Neural cell (in vitro differentiated cells): Measurements from ENCODE around the gene SCRN2. TPM values are rescaled to one million over a fixed set of nuclear protein-coding genes. Genes with fewer than 3 reads are reported as not detected.

ENCODE experiments used
- H2AFZ ChIP-seq: fragments of 200-600, 300-800 bp; sonication (generic), shearing (Covaris generic); 2 replicates; pipeline ENCODE4 v1.6.0; 2014; ENCODE audit warnings: low read depth, mild to moderate bottlenecking, antibody characterized with exemption, low read length, moderate library complexity
- H3F3A ChIP-seq: fragments of 200-600 bp; shearing (Covaris generic); 2 replicates; pipeline ENCODE4 v1.6.1; 2016; ENCODE audit warnings: mild to moderate bottlenecking, moderate library complexity, mixed read lengths, antibody characterized with exemption, low read length; ENCODE audit not compliant: insufficient read depth, poor library complexity, severe bottlenecking
- H3K27ac ChIP-seq: fragments of 200-600, 300-800 bp; sonication (generic), shearing (Covaris generic); 2 replicates; pipeline ENCODE4 v1.5.1; 2014; ENCODE audit warnings: mild to moderate bottlenecking, low read length, moderate library complexity
- H3K27me3 ChIP-seq: fragments of 300-800, 200-600 bp; sonication (generic), shearing (Covaris generic); 2 replicates; pipeline ENCODE4 v1.6.0; 2014; ENCODE audit warnings: mild to moderate bottlenecking, low read depth, low read length, moderate library complexity; ENCODE audit not compliant: insufficient read depth
- H3K36me3 ChIP-seq: fragments of 300-800, 200-600 bp; sonication (generic), shearing (Covaris generic); 2 replicates; pipeline ENCODE4 v1.5.1; 2014; ENCODE audit warnings: mild to moderate bottlenecking, antibody characterized with exemption, low read length, moderate library complexity; ENCODE audit not compliant: insufficient read depth
- H3K4me2 ChIP-seq: fragments of 300-800, 200-600 bp; sonication (generic), shearing (Covaris generic); 2 replicates; pipeline ENCODE4 v1.6.0; 2014; ENCODE audit warnings: mild to moderate bottlenecking, low read length
- H3K4me3 ChIP-seq: fragments of 300-800, 200-600 bp; sonication (generic), shearing (Covaris generic); 2 replicates; pipeline ENCODE4 v1.5.1; 2014; ENCODE audit warnings: mild to moderate bottlenecking, low read length, moderate library complexity
- H3K79me2 ChIP-seq: fragments of 200-600 bp; shearing (Covaris generic); replicated peaks from 2 replicates; pipeline ENCODE4 v1.6.0; 2014; ENCODE audit warnings: mild to moderate bottlenecking, low read length, moderate library complexity; ENCODE audit not compliant: insufficient read depth
- H3K9ac ChIP-seq: fragments of 300-800, 200-600 bp; sonication (generic), shearing (Covaris generic); 2 replicates; pipeline ENCODE4 v1.6.1; 2016; ENCODE audit warnings: mild to moderate bottlenecking, low read length, mixed read lengths
- H3K9me2 ChIP-seq: fragments of 200-600 bp; shearing (Covaris generic); 2 replicates; pipeline ENCODE4 v1.6.1; 2016; ENCODE audit warnings: mild to moderate bottlenecking, low read length, mixed read lengths; ENCODE audit not compliant: insufficient read depth
- H3K9me3 ChIP-seq: fragments of 200-600, 300-800 bp; sonication (generic), shearing (Covaris generic); 2 replicates; pipeline ENCODE4 v1.6.1; 2016; ENCODE audit warnings: mild to moderate bottlenecking, mixed run types, low read length, moderate library complexity, mixed read lengths
- H4K20me1 ChIP-seq: fragments of 200-600 bp; shearing (Covaris generic); 2 replicates; pipeline ENCODE4 v1.6.1; 2016; ENCODE audit warnings: mild to moderate bottlenecking, mixed run types; ENCODE audit not compliant: insufficient read depth
- EP300 ChIP-seq: fragments of 450-650 bp; conservative IDR thresholded peaks from 2 replicates; pipeline ENCODE4 v1.6.1; 2014; ENCODE audit warnings: antibody characterized with exemption, mild to moderate bottlenecking, moderate library complexity; ENCODE audit not compliant: poor library complexity, severe bottlenecking
- EZH2 ChIP-seq: fragments of 200-600, 300-800 bp; shearing (Covaris generic), sonication (generic); IDR thresholded peaks from 2 replicates; pipeline ENCODE4 v1.6.1; 2014; ENCODE audit warnings: antibody characterized with exemption, low read length, borderline replicate concordance, mild to moderate bottlenecking; ENCODE audit not compliant: insufficient read depth, poor library complexity, severe bottlenecking
- MXI1 ChIP-seq: fragments of 450-650 bp; conservative IDR thresholded peaks from 2 replicates; pipeline ENCODE4 v1.6.1; 2014; ENCODE audit warnings: antibody characterized with exemption, mild to moderate bottlenecking; ENCODE audit not compliant: poor library complexity, severe bottlenecking
- POLR2AphosphoS5 ChIP-seq: IDR thresholded peaks from 2 replicates; pipeline ENCODE4 v1.6.1; 2012
- RAD21 ChIP-seq: fragments of 450-650 bp; conservative IDR thresholded peaks from 2 replicates; pipeline ENCODE4 v1.6.1; 2014; ENCODE audit warnings: antibody characterized with exemption, mild to moderate bottlenecking, moderate library complexity
- SMC3 ChIP-seq: fragments of 450-650 bp; conservative IDR thresholded peaks from 2 replicates; pipeline ENCODE4 v1.6.1; 2014; ENCODE audit warnings: antibody characterized with exemption, mild to moderate bottlenecking, moderate library complexity; ENCODE audit not compliant: poor library complexity
- TAF1 ChIP-seq: IDR thresholded peaks from 2 replicates; pipeline ENCODE4 v1.6.1; 2012; ENCODE audit warnings: low read depth
- polyA plus RNA-seq: library from polyadenylated mRNA; depleted of rRNA; stranded (reverse); fragments of >200 nt; gene quantifications from 2 replicates; pipeline ENCODE4 v1.2.3, GENCODE V29; 2014
- TF ChIP-seq, protein P1 (sequence below): fragments of 450-650 bp; IDR thresholded peaks from 2 replicates; pipeline ENCODE4 v1.5.1; 2014; ENCODE audit warnings: antibody characterized with exemption, mild to moderate bottlenecking, moderate library complexity; ENCODE audit not compliant: poor library complexity, severe bottlenecking
- TF ChIP-seq, protein P2 (sequence below): IDR thresholded peaks from 2 replicates; pipeline ENCODE4 v1.6.1; 2012; ENCODE audit warnings: borderline replicate concordance

The SCRN2 gene
- polyA plus RNA-seq, 1 donor from 2014 or later, result 94.0 TPM

DNA sequence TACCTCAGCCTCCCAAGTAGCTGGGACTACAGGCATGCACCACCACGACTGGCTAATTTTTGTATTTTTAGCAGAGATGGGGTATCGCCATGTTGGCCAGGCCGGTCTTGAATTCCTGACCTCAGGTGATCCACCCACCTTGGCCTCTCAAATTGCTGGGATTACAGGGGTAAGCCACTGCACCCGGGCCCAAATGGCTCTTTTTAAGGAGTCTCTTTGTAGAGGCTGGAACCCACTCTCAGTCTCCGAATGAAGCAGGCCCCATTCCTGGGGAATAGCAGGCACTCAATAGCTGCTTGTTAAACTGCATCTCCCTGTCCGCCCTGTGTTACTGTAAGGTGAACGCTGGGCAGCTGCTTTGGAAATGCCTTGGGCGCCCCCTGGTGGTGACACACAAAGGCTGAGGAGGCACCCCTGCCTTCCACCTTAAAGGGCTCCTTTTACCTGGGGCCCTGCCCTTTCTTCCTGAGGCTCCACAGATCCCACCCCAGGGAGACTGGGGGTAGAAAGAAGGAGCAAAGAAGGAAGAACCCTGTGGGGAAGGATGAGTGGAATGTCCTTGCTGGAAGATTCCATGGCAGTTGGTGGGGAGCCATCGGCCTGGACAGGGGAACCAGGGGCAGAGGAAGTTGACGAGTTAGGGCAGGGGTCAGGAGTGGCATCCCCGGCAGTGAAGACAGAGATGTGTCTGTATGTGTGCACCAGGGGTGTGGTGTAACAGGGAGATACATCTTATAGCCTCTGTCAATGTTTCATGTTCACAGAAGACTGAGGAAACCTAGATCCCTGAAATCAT lies 48.9 kb upstream of the SCRN2 start:
- no peak overlapping the region for H3K9ac ChIP-seq
- no peak overlapping the region for H3K27ac ChIP-seq
- H3K27me3 ChIP-seq, result no peaks in the 10 kb centered on the region
- H3F3A ChIP-seq, result no peaks in the 10 kb centered on the region
- H3K79me2 ChIP-seq, result no peaks in the 10 kb centered on the region
- no peak overlapping the region for H2AFZ ChIP-seq
- TF ChIP-seq, protein P1, sequence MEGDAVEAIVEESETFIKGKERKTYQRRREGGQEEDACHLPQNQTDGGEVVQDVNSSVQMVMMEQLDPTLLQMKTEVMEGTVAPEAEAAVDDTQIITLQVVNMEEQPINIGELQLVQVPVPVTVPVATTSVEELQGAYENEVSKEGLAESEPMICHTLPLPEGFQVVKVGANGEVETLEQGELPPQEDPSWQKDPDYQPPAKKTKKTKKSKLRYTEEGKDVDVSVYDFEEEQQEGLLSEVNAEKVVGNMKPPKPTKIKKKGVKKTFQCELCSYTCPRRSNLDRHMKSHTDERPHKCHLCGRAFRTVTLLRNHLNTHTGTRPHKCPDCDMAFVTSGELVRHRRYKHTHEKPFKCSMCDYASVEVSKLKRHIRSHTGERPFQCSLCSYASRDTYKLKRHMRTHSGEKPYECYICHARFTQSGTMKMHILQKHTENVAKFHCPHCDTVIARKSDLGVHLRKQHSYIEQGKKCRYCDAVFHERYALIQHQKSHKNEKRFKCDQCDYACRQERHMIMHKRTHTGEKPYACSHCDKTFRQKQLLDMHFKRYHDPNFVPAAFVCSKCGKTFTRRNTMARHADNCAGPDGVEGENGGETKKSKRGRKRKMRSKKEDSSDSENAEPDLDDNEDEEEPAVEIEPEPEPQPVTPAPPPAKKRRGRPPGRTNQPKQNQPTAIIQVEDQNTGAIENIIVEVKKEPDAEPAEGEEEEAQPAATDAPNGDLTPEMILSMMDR, result peak; percentile 96
- peak; percentile 94 for TF ChIP-seq RAD21
- peak; percentile 98 for TF ChIP-seq SMC3
- TF ChIP-seq EP300, result no peak
- TF ChIP-seq TAF1, result no peak
- no peaks in the 10 kb centered on the region for H3K9me2 ChIP-seq
- H3K4me2 ChIP-seq, result no peak overlapping the region
- no peak overlapping the region for H3K4me3 ChIP-seq
- no peaks in the 10 kb centered on the region for H3K36me3 ChIP-seq
- H4K20me1 ChIP-seq, result no peaks in the 10 kb centered on the region
- no peaks in the 10 kb centered on the region for H3K9me3 ChIP-seq

DNA sequence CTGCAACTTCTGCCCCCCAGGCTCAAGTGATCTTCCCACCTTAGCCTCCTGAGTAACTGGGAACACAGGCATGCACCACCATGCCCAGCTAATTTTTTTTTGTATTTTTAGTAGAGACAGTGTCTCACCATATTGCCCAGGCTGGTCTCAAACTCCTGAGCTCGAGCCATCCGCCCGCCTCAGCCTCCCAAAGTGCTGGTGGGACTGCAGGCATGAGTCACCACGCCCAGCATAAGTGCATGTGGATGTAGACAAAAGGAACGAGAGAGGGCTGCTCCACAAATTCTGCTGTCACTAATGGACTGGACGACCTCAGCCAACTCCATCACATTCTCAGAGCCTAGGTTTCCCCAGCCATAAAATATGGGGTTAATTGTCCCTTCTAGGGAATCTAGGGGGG lies 47.2 kb upstream of the SCRN2 start:
- H3K9ac ChIP-seq, result no peak overlapping the region
- no peaks in the 10 kb centered on the region for H4K20me1 ChIP-seq
- H3K27me3 ChIP-seq, result no peaks in the 10 kb centered on the region
- H3K9me2 ChIP-seq, result no peaks in the 10 kb centered on the region
- no peaks in the 10 kb centered on the region for H3F3A ChIP-seq
- H3K27ac ChIP-seq, result no peak overlapping the region
- no peak overlapping the region for H3K4me2 ChIP-seq
- H3K4me3 ChIP-seq, result no peak overlapping the region
- no peaks in the 10 kb centered on the region for H3K79me2 ChIP-seq
- no peaks in the 10 kb centered on the region for H3K36me3 ChIP-seq
- H3K9me3 ChIP-seq, result no peaks in the 10 kb centered on the region
- no peak for TF ChIP-seq MXI1
- TF ChIP-seq SMC3, result no peak
- TF ChIP-seq RAD21, result no peak
- no peak for TF ChIP-seq EZH2
- TF ChIP-seq, protein P2, sequence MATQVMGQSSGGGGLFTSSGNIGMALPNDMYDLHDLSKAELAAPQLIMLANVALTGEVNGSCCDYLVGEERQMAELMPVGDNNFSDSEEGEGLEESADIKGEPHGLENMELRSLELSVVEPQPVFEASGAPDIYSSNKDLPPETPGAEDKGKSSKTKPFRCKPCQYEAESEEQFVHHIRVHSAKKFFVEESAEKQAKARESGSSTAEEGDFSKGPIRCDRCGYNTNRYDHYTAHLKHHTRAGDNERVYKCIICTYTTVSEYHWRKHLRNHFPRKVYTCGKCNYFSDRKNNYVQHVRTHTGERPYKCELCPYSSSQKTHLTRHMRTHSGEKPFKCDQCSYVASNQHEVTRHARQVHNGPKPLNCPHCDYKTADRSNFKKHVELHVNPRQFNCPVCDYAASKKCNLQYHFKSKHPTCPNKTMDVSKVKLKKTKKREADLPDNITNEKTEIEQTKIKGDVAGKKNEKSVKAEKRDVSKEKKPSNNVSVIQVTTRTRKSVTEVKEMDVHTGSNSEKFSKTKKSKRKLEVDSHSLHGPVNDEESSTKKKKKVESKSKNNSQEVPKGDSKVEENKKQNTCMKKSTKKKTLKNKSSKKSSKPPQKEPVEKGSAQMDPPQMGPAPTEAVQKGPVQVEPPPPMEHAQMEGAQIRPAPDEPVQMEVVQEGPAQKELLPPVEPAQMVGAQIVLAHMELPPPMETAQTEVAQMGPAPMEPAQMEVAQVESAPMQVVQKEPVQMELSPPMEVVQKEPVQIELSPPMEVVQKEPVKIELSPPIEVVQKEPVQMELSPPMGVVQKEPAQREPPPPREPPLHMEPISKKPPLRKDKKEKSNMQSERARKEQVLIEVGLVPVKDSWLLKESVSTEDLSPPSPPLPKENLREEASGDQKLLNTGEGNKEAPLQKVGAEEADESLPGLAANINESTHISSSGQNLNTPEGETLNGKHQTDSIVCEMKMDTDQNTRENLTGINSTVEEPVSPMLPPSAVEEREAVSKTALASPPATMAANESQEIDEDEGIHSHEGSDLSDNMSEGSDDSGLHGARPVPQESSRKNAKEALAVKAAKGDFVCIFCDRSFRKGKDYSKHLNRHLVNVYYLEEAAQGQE, result no peak
- TF ChIP-seq, protein P1, result no peak
- no peak for TF ChIP-seq TAF1
- TF ChIP-seq EP300, result no peak
- no peak for TF ChIP-seq POLR2AphosphoS5
- H2AFZ ChIP-seq, result no peak overlapping the region
